T follicular helper cell (primary cell): ENCODE measurements around the gene RAI1.

Experiments used
- DNase-seq: peaks from one replicate; pipeline ENCODE4 v3.0.0-alpha.2; 2020; ENCODE audit warnings: low read depth

The RAI1 gene

GRCh38 chr17:17751489-17752088 is 70.3 kb downstream of the RAI1 start:
- peak; percentile 49 for DNase-seq

- DNase-seq, result peak; percentile 97
These were observed 71.0 kb downstream of the RAI1 start for GRCh38 chr17:17752089-17752820.

DNA sequence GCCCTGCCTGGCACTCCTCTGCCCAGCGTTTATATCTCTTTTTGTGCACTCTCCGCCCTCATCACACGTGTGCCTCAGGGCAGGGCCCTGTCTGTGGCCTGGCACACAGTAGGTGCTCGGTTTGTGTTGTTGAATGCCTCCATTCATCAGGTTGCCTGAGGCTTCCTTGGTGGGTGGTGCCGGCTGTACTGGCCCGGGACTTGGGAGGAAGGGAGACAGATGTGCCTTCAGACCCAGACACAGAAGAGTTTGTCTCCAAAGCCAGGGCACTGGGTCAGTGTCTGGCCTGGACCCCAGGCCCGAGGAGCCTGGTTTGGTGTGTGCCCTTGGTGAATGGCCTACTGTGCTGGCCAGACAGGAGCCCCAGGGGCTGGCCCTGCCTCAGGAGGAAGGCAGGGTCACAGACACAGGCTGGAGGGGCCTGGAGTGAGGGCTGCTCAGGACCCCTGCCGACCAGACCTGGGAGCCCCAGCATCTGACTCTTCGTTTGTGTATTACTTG is 71.6 kb downstream of the RAI1 start:
- DNase-seq, result no peak

GRCh38 chr17:17754719-17755686 is 73.7 kb downstream of the RAI1 start:
- DNase-seq, result no peak

DNA sequence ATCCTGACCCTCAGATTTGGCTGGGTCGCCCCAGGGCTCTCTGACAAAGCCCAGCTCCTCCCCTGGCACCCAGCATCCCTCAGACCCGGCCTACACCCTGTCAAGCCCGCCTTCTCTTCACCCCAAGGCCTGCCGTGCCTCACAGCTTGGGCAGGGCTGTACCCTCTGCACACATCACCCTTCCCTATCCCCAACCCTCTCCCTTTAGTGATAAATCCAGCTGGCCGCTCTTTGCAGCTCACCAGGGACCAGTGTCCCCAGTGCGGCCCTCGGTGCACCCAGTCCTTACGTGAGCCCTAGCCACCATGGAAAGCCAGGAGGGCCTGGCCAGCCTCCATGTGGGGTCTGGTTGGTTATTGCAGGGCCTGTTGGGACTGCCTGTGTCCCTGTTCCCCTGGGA is 74.5 kb downstream of the RAI1 start:
- no peak for DNase-seq

GRCh38 chr17:17757391-17757791 is 76.1 kb downstream of the RAI1 start:
- no peak for DNase-seq

DNA sequence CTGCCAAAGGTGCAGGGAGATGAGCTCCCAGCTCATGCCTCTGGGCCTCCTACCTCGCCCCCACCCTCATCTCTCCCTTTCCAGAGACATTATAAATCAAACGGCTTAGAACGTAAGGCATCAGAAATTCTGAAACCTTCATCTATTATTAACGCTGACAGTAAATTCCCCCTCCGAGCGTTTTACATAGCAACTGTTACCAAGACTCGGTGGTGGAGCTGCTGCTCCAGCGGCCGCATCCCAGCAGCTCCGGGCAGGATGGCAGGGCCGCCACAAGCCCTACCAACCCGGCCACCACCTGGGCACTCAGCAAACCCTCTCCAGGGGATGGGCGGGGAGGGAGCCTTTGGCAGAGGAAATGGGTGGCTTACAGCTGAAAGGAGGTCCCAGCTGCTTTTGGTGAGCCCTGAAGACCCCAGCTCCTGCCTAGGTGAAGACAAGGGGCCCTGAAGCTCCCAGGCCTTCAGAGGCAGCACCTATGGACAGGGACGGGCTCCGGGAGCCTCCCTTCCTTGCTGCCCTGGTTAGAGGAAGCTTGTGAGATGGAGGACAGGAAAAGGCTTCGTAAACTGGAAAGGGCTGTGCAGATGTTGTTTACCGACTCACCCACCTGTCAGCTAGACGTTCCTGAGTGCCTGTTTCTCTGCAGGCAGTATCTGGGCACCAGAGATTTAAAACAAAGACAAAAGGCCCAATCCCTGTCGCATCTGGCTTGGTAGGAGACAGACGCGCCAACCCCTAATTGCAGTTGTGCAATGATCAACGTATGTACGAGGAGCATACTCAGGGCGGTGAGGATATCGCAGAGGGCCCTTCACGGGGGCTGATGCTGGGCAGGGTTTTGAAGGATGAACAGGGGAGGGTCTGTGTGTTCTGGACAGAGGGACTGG is 76.9 kb downstream of the RAI1 start:
- DNase-seq, result no peak

GRCh38 chr17:17758941-17759563 is 77.8 kb downstream of the RAI1 start:
- no peak for DNase-seq

DNA sequence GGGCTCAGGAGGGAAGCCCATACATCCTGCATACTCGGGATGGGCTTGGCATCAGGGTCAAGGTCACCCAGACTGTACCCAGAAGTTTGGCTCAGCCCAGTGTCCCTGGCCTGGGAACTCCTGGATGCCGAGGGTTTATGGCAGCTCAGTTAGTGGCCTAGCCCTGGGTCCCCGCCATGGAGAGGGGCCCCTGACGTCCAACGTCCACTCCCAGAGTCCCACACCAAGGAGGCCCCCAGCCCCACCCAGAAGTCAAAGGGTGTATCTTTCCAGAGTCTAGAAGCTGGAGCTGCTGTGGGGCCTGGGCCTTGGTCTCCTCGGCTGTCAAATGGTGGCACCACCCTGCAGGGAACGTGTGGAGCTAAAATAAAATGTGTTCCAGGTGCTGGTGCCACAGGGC is 79.1 kb downstream of the RAI1 start:
- no peak for DNase-seq

- DNase-seq, result no peak
These were observed 79.8 kb downstream of the RAI1 start for GRCh38 chr17:17760872-17761550.

DNA sequence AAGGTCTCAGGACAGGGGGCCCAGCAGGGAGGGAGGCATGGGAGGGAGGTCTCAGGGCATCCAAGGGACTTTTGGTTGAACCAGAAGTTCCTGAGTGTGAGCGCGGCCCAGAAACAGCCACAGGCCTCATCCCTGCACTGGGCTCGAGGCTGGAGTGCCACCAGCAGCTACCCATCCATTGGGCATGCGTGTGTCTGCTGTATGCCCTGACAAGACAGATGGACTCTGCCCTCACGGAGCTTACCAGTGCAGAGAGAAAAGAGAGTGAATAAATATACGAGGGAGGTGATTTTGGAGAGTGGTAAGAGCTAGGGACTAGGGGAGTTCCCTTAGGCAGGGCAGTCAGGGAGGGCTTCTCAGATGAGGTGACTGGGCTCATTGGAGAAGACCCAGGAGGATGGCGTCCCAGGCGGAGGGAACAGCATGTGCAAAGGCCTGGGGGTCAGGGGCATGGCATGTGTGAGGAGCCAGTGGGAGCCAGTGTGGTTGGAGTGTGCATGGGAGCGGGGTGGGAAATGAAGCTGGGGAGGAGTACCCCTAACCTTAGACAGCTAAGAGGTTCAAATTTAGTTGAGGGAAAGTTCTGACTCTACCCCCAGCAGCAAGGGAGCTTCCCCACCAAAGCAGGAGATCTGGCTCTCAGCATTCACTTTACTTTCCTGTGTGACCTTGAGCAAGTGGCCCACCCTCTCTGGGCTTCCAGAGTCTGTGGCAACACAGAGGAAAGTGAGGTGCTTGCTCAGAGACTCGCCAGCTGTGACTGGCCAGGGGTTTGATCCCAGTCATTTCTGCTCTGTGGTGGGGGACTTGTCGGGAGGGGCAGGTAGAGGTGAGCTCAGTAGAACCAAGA is 80.9 kb downstream of the RAI1 start:
- DNase-seq, result no peak

DNA sequence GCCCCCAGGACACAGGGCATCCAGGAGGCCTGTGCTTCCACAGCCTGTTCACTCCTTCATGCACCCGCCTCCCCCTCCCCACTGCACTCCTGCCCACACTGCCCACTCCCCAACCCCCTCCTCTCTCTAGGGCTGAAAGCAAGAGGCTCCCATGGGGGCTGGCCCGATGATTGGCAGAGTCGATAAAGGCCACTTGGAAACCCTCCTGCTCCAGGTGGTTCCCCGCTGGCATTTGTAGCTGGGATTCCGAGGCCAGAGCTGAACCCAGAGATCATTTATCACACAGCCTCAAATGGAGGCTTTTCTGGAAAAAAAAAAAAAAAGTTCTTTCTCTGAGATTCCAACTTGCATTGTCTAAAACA is 81.5 kb downstream of the RAI1 start:
- no peak for DNase-seq

DNA sequence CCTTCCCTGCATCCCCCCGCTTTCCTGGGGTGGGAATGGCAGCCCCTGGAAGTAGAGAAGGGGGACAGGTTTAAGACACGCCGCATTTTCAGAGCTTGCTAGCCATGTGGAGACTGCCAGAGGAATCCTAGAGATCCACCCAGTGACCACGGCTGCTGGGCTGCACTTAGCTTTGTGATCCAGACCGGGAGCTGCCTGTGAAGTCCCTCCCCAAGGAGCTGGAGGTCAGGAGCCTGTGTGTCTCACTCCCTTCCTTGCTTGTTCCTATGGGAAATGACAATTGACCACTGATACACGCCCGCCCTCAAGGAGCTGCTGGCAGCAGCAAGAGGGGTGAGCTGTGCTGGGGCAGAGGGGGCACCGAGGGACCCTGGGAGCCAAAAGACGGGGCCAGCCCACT is 81.9 kb downstream of the RAI1 start:
- DNase-seq, result no peak

- no peak for DNase-seq
These were observed 82.5 kb downstream of the RAI1 start for GRCh38 chr17:17763734-17764133.

GRCh38 chr17:17765359-17766076 is 84.3 kb downstream of the RAI1 start:
- no peak for DNase-seq

- DNase-seq, result no peak
These were observed 85.0 kb downstream of the RAI1 start for GRCh38 chr17:17766077-17766743.

DNA sequence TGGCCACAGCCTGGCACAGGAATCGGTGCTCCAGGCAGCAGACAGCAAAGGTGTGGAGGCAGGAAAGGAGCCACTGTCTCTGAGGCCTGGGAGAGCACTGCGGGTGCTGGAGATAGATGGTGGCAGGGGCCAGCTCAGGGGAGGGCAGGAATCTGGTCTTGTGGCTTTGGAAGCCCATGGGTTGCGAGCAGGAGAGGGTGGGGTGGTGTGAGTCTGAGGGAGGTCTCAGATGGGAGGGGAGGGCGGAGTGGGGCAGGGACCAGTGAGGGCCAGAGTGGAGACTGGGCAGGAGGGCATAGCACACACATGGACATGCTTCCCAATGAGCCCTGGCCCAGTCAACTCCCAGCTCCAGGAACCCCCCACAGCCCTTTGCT is 85.5 kb downstream of the RAI1 start:
- no peak for DNase-seq

- no peak for DNase-seq
These were observed 86.1 kb downstream of the RAI1 start for GRCh38 chr17:17767154-17767869.
